HG02852 (cell line): Measurements from ENCODE around the gene ZFPM1.
"Not testable (repeated sequence)": the region's sequence is repeated elsewhere in the genome, so short reads cannot be mapped to it uniquely, and the experiment has no call there.

ENCODE experiments used
- ATAC-seq: cut with Tn5 transposase; IDR thresholded peaks from one replicate; pipeline ENCODE4 v1.9.1; 2021; ENCODE audit warnings: mild to moderate bottlenecking, moderate library complexity; ENCODE audit not compliant: unreplicated experiment

ZFPM1 gene

GRCh38 chr16:88453217-88453531 is at the start of gene ZFPM1:
TSS of gene ZFPM1 (plus strand) at chr16:88453280. CDS start at chr16:88453639, 359 bp downstream.
- no peak for ATAC-seq

GRCh38 chr16:88403794-88404581 is 49.1 kb upstream of the ZFPM1 start:
- no peak for ATAC-seq

- ATAC-seq: no peak
These were observed 48.3 kb upstream of the ZFPM1 start for GRCh38 chr16:88404769-88405168.

GRCh38 chr16:88405216-88406060 is 47.6 kb upstream of the ZFPM1 start:
- ATAC-seq: no peak

- ATAC-seq: no peak
These were observed 46.7 kb upstream of the ZFPM1 start for GRCh38 chr16:88406096-88407041.

- no peak for ATAC-seq
These were observed 46.0 kb upstream of the ZFPM1 start for GRCh38 chr16:88407042-88407420.

GRCh38 chr16:88407807-88408206 is 45.3 kb upstream of the ZFPM1 start:
- no peak for ATAC-seq

GRCh38 chr16:88408561-88409142 is 44.4 kb upstream of the ZFPM1 start:
- ATAC-seq: no peak

GRCh38 chr16:88409296-88410065 is 43.6 kb upstream of the ZFPM1 start:
- no peak for ATAC-seq

GRCh38 chr16:88410297-88410968 is 42.6 kb upstream of the ZFPM1 start:
- not testable (repeated sequence) for ATAC-seq

GRCh38 chr16:88411951-88412576 is 41.0 kb upstream of the ZFPM1 start:
- no peak for ATAC-seq

GRCh38 chr16:88412766-88413165 is 40.3 kb upstream of the ZFPM1 start:
- no peak for ATAC-seq

- ATAC-seq: no peak
These were observed 39.8 kb upstream of the ZFPM1 start for GRCh38 chr16:88413231-88413630.

GRCh38 chr16:88413631-88414030 is 39.4 kb upstream of the ZFPM1 start:
- no peak for ATAC-seq

- ATAC-seq: no peak
These were observed 38.3 kb upstream of the ZFPM1 start for GRCh38 chr16:88414521-88415380.

- ATAC-seq: no peak
These were observed 37.7 kb upstream of the ZFPM1 start for GRCh38 chr16:88415381-88415705.

- ATAC-seq: no peak
These were observed 37.3 kb upstream of the ZFPM1 start for GRCh38 chr16:88415713-88416323.

- no peak for ATAC-seq
These were observed 36.4 kb upstream of the ZFPM1 start for GRCh38 chr16:88416686-88417085.
